ENCODE data around the gene PHF20.

The PHF20 gene

GRCh38 chr20:35792740-35793139, 20.9 kb downstream of the PHF20 start:
- Histone ChIP-seq H3K4me3 (ENCODE audit: low read length) (no peak overlapping the region), H2AFZ (ENCODE audit: low read length) (no peak overlapping the region), H3K9ac (ENCODE audit: low read length) (no peak overlapping the region), H3K36me3 (replicated peaks; ENCODE audit: insufficient read depth, low read length) (no peaks in the 10 kb centered on the region), H3K9me2 (replicated peaks; ENCODE audit: insufficient read depth, low read length) (no peaks in the 10 kb centered on the region), H4K20me1 (ENCODE audit: insufficient read depth, low read length) (no peaks in the 10 kb centered on the region), H3F3A (ENCODE audit: insufficient read depth, low read length) (no peaks in the 10 kb centered on the region), H3K4me1 (ENCODE audit: low read length) (0 out of 2 replicates have a peak, but pooled peaks cover 4% of the 10 kb centered on the region), H3K9me3 (replicated peaks; ENCODE audit: insufficient read depth, low read length) (no peaks in the 10 kb centered on the region), H3K4me2 (ENCODE audit: low read depth, low read length) (no peak overlapping the region), H3K79me2 (ENCODE audit: low read length) (peaks cover 30% of the 10 kb centered on the region), H3K27me3 (replicated peaks; ENCODE audit: insufficient read depth, low read length) (no peaks in the 10 kb centered on the region), H3K27ac (ENCODE audit: low read length) (no peak overlapping the region)
- no peak for DNase-seq
- TF ChIP-seq EZH2phosphoT487 (IDR thresholded peaks at IDR 0.05; ENCODE audit: low read length) (no peak), EZH2 (optimal IDR thresholded peaks at IDR 0.05; ENCODE audit: low read depth, low read length) (no peak)
- TF ChIP-seq, protein P1, sequence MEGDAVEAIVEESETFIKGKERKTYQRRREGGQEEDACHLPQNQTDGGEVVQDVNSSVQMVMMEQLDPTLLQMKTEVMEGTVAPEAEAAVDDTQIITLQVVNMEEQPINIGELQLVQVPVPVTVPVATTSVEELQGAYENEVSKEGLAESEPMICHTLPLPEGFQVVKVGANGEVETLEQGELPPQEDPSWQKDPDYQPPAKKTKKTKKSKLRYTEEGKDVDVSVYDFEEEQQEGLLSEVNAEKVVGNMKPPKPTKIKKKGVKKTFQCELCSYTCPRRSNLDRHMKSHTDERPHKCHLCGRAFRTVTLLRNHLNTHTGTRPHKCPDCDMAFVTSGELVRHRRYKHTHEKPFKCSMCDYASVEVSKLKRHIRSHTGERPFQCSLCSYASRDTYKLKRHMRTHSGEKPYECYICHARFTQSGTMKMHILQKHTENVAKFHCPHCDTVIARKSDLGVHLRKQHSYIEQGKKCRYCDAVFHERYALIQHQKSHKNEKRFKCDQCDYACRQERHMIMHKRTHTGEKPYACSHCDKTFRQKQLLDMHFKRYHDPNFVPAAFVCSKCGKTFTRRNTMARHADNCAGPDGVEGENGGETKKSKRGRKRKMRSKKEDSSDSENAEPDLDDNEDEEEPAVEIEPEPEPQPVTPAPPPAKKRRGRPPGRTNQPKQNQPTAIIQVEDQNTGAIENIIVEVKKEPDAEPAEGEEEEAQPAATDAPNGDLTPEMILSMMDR (IDR thresholded peaks at IDR 0.05; ENCODE audit: low read length) = no peak

DNA sequence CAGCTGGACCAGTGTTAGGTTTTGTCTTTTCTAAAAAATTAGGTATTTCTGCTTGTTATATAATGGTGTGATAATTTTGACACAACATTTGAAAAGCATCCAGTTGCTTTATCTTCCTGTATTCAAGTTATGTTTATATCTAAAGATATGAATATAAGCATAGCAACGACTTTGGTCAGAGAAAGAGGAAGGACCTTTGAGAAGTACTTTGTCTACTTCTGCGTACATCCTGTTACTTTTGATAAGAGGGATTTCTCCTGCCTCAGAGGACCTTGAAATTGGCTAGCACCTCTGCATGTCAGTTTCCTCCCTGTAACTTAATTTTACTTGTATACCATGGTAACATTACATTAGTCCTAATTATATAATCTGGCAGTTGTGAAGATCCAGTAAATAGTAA, 24.8 kb downstream of the PHF20 start:
- Histone ChIP-seq H3K4me2 (ENCODE audit: low read depth, low read length) (no peak overlapping the region), H3K27me3 (replicated peaks; ENCODE audit: insufficient read depth, low read length) (no peaks in the 10 kb centered on the region), H3F3A (ENCODE audit: insufficient read depth, low read length) (no peaks in the 10 kb centered on the region), H2AFZ (ENCODE audit: low read length) (no peak overlapping the region), H3K4me3 (ENCODE audit: low read length) (no peak overlapping the region), H3K9me3 (replicated peaks; ENCODE audit: insufficient read depth, low read length) (no peaks in the 10 kb centered on the region), H3K9ac (ENCODE audit: low read length) (no peak overlapping the region), H3K4me1 (ENCODE audit: low read length) (no peaks in the 10 kb centered on the region), H4K20me1 (ENCODE audit: insufficient read depth, low read length) (no peaks in the 10 kb centered on the region), H3K79me2 (ENCODE audit: low read length) (peaks cover 19% of the 10 kb centered on the region), H3K36me3 (replicated peaks; ENCODE audit: insufficient read depth, low read length) (no peaks in the 10 kb centered on the region), H3K9me2 (replicated peaks; ENCODE audit: insufficient read depth, low read length) (no peaks in the 10 kb centered on the region), H3K27ac (ENCODE audit: low read length) (no peak overlapping the region)
- no peak for DNase-seq
- TF ChIP-seq, protein P1 (IDR thresholded peaks at IDR 0.05; ENCODE audit: low read length) = no peak
- TF ChIP-seq EZH2 (optimal IDR thresholded peaks at IDR 0.05; ENCODE audit: low read depth, low read length) = no peak
- TF ChIP-seq EZH2phosphoT487 (IDR thresholded peaks at IDR 0.05; ENCODE audit: low read length) = no peak

DNA sequence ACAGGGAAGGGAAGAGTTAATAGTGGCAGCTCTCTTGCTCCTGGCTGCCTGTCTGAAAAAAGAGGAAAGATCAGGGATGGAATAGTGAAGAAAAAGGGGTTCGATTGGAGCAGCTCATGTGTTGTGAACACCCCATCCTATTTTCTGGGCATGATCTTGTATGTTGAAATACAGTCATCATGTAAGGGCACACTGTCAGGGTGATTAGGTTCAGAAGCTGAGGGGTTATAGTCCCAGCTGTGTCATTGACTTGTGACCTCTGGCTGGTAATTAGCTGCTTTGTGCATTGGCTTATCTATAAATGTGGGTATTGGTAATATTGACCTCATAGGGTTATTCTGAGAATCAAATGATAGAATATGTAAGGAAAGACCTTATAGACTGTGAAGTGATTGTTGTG, 30.1 kb downstream of the PHF20 start:
- TF ChIP-seq EZH2phosphoT487 (IDR thresholded peaks at IDR 0.05; ENCODE audit: low read length) (no peak), EZH2 (optimal IDR thresholded peaks at IDR 0.05; ENCODE audit: low read depth, low read length) (no peak)
- TF ChIP-seq, protein P1 (IDR thresholded peaks at IDR 0.05; ENCODE audit: low read length) = no peak
- no peaks in the 10 kb centered on the region; the same call in 1 of the 2 replicates for H3K36me3 ChIP-seq (replicated peaks; ENCODE audit: insufficient read depth, low read length)
- H2AFZ ChIP-seq (ENCODE audit: low read length) = no peak overlapping the region
- no peak overlapping the region for H3K4me2 ChIP-seq (ENCODE audit: low read depth, low read length)
- no peak for DNase-seq
- H3K9me3 ChIP-seq (replicated peaks; ENCODE audit: insufficient read depth, low read length) = no peaks in the 10 kb centered on the region
- no peak overlapping the region for H3K4me3 ChIP-seq (ENCODE audit: low read length)
- peaks cover 3% of the 10 kb centered on the region; the same call in 1 of the 2 replicates for H3K79me2 ChIP-seq (ENCODE audit: low read length)
- no peaks in the 10 kb centered on the region for H3K27me3 ChIP-seq (replicated peaks; ENCODE audit: insufficient read depth, low read length)
- H3K27ac ChIP-seq (ENCODE audit: low read length) = no peak overlapping the region
- H3K4me1 ChIP-seq (ENCODE audit: low read length) = no peaks in the 10 kb centered on the region
- no peaks in the 10 kb centered on the region for H3K9me2 ChIP-seq (replicated peaks; ENCODE audit: insufficient read depth, low read length)
- no peak overlapping the region for H3K9ac ChIP-seq (ENCODE audit: low read length)
- H3F3A ChIP-seq (ENCODE audit: insufficient read depth, low read length) = no peaks in the 10 kb centered on the region
- H4K20me1 ChIP-seq (ENCODE audit: insufficient read depth, low read length) = no peaks in the 10 kb centered on the region
